Activated B cell treated with CpG ODN at 0.5 μM for 24 hours (primary cell): ENCODE data around the gene CCL25. TPM values are rescaled to one million over a fixed set of nuclear protein-coding genes. Genes with fewer than 3 reads are reported as not detected.

Experiments
- ATAC-seq: fragments of 200-7000 bp; cut with Tn5 transposase; one replicate; pipeline ENCODE4 v1.10.0; 2021; ENCODE audit warnings: low read depth, mild to moderate bottlenecking, moderate library complexity
- CTCF ChIA-PET: fragments of 350-600 bp; sonication (Branson Sonifier 250); formaldehyde crosslinking; loops from one replicate; lab custom pipeline; 2021; ENCODE audit warnings: antibody characterized with exemption; lab: Charles Lee
- POLR2A ChIA-PET: fragments of 350-600 bp; sonication (Branson Sonifier 250); formaldehyde crosslinking; loops from one replicate; lab custom pipeline; 2021; ENCODE audit warnings: antibody characterized with exemption; lab: Charles Lee
- DNase-seq: peaks from one replicate; pipeline ENCODE4 v3.0.0; 2022
- H3K27ac Mint-ChIP-seq: one replicate; pipeline ENCODE4 v1.8.0; 2020; ENCODE audit warnings: mixed read lengths
- H3K27me3 Mint-ChIP-seq: one replicate; pipeline ENCODE4 v1.8.0; 2021; ENCODE audit warnings: mixed read lengths
- H3K36me3 Mint-ChIP-seq: one replicate; pipeline ENCODE4 v1.8.0; 2021; ENCODE audit warnings: low read depth, mixed read lengths
- H3K4me1 Mint-ChIP-seq: one replicate; pipeline ENCODE4 v1.8.0; 2021; ENCODE audit warnings: mixed read lengths
- H3K4me3 Mint-ChIP-seq: one replicate; pipeline ENCODE4 v1.8.0; 2020; ENCODE audit warnings: mild to moderate bottlenecking, mixed read lengths
- H3K9me3 Mint-ChIP-seq: one replicate; pipeline ENCODE4 v1.8.0; 2020; ENCODE audit warnings: mixed read lengths
- intact Hi-C: fragments of 100-400 bp; cut with micrococcal nuclease; formaldehyde crosslinking; loops from one replicate; pipeline ENCODE4 v1.15.1; 2024
- total RNA-seq: library from RNA; stranded (reverse); gene quantifications from 2 replicates; pipeline ENCODE4 v1.2.3, GENCODE V29; 2022
- TF ChIP-seq, protein P1 (sequence below): fragments of 200-600 bp; IDR thresholded peaks from one replicate; pipeline ENCODE4 v1.8.0; 2022; ENCODE audit warnings: antibody characterized with exemption, mild to moderate bottlenecking

The CCL25 gene
- total RNA-seq: not detected in 2 replicates

DNA sequence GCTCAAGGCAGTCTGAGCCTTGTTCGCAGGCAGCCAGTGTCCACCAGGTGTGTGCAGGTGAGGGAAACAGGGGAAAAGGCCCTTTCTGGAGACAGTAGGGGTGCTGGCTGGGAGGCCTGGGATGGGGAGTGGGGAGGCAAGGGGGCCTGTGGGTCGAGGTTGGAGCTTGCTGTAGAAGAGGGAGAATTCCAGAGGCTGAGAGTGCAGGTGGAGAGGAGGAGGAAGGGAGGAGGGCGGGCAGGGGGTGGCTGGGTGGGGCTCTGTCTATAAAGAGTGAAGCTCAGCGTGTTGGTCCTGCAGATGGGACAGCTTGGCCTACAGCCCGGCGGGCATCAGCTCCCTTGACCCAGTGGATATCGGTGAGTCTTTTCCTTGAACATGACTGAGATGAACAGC lies at the start of gene CCL25:
TSS of gene CCL25 (plus strand) at position 297 of the 396 bp plus-strand sequence. CDS start 290 bp downstream, outside the sequence.
- peak within 1 kb of the TSS; percentile 19 for H3K27ac Mint-ChIP-seq
- H3K9me3 Mint-ChIP-seq: no peaks in the 10 kb centered on the region
- ChIA-PET CTCF (no interaction called here), POLR2A (no interaction called here)
- intact Hi-C loops: loop anchor here (5.0 kb wide), 1 partner anchor 50 kb away; no protein-coding TSS in a partner anchor
- DNase-seq (no peak), ATAC-seq (no peak)
- H3K4me1 Mint-ChIP-seq: peaks cover 16% of the 10 kb centered on the region
- peak within 1 kb of the TSS; percentile 12 for H3K4me3 Mint-ChIP-seq
- TF ChIP-seq, protein P1, sequence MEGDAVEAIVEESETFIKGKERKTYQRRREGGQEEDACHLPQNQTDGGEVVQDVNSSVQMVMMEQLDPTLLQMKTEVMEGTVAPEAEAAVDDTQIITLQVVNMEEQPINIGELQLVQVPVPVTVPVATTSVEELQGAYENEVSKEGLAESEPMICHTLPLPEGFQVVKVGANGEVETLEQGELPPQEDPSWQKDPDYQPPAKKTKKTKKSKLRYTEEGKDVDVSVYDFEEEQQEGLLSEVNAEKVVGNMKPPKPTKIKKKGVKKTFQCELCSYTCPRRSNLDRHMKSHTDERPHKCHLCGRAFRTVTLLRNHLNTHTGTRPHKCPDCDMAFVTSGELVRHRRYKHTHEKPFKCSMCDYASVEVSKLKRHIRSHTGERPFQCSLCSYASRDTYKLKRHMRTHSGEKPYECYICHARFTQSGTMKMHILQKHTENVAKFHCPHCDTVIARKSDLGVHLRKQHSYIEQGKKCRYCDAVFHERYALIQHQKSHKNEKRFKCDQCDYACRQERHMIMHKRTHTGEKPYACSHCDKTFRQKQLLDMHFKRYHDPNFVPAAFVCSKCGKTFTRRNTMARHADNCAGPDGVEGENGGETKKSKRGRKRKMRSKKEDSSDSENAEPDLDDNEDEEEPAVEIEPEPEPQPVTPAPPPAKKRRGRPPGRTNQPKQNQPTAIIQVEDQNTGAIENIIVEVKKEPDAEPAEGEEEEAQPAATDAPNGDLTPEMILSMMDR: no peak
- H3K36me3 Mint-ChIP-seq: no peaks in the 10 kb centered on the region
- peaks cover 2% of the 10 kb centered on the region for H3K27me3 Mint-ChIP-seq

GRCh38 chr19:8004001-8004400 lies 48.6 kb upstream of the CCL25 start:
- peaks cover 47% of the 10 kb centered on the region for H3K4me1 Mint-ChIP-seq
- DNase-seq (no peak), ATAC-seq (no peak)
- peak overlapping the region; percentile 89 for H3K4me3 Mint-ChIP-seq
- no peaks in the 10 kb centered on the region for H3K9me3 Mint-ChIP-seq
- intact Hi-C loops: loop anchor here (5.0 kb wide), 3 partner anchors 48 to 352 kb away; partner anchors contain the start of genes CCL25 and CTXN1
- no peak overlapping the region for H3K27ac Mint-ChIP-seq
- peaks cover 17% of the 10 kb centered on the region for H3K36me3 Mint-ChIP-seq
- ChIA-PET POLR2A (interaction anchor here (0.6 to 1.1 kb wide), 2 partner anchors 137 to 317 kb away, joined by 4 read pairs; no protein-coding TSS in a partner anchor), CTCF (interaction anchor here (1.3 to 2.4 kb wide), 2 partner anchors 33 to 59 kb away, joined by 4 to 9 read pairs; no protein-coding TSS in a partner anchor)
- H3K27me3 Mint-ChIP-seq: no peaks in the 10 kb centered on the region
- TF ChIP-seq, protein P1: no peak

DNA sequence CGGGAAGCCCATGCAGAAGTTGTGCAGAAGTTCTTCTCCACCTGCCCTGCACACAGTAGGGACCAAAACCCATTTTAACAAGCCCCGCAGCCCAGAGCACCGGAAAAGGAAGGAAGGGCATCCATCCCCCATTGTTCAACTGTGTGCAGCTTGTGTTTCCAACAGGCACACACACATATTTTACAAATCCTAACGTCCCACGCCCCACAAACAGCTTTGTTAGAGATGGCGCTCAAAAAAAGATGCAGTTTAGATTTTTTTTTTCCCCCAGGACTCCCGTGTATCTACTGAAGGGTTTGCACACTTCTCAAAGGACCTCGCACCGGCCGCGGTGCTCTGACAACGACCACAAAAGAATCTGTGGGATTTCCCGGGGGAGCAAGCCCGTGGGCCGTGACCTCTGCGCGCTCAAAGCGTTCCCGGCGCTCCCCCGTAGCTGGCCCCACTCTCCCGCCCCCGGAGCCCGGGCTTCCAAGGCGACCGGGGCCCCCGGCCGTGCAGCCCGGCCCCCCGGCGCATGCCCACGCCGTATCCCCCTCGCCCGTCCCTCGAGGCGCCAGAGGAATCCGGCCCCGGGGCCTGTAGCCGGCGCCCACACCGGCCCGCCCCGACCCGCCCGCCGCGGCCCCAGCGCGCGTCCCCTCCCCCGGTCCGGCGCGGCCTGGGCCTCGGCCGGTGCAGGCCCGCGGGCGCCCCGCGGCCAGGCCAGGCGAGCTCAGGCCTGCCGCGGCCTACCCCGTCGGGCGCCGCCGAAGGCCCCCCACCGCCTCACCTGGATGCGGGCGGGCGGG lies 47.6 kb upstream of the CCL25 start:
- ATAC-seq: peak; percentile 11
- Mint-ChIP-seq H3K36me3 (peaks cover 12% of the 10 kb centered on the region), H3K4me1 (peaks cover 45% of the 10 kb centered on the region), H3K9me3 (no peaks in the 10 kb centered on the region), H3K4me3 (peak overlapping the region; percentile 89), H3K27me3 (no peaks in the 10 kb centered on the region), H3K27ac (peak overlapping the region; percentile 81)
- TF ChIP-seq, protein P1: no peak
- no peak for DNase-seq
- POLR2A ChIA-PET: interaction anchor here (0.6 to 2.2 kb wide), 10 partner anchors 47 to 510 kb away, joined by 3 to 13 read pairs (median 4); partner anchors contain the start of genes SNAPC2, TIMM44 and ZNF414
- intact Hi-C loops: loop anchor here (1.0 to 5.0 kb wide), 4 partner anchors 47 to 353 kb away; partner anchors contain the start of genes CCL25, CTXN1 and TIMM44
- CTCF ChIA-PET: interaction anchor here (0.6 kb wide), 1 partner anchor 354 kb away, joined by 3 read pairs; no protein-coding TSS in a partner anchor

GRCh38 chr19:8005534-8006256 lies 46.9 kb upstream of the CCL25 start, which contains the start of gene ELAVL1:
Gene ELAVL1 (minus strand): TSS chr19:8005641. CDS start chr19:7991815, 13,826 bp downstream.
- peaks cover 9% of the 10 kb centered on the region for H3K36me3 Mint-ChIP-seq
- H3K9me3 Mint-ChIP-seq: no peaks in the 10 kb centered on the region
- H3K4me1 Mint-ChIP-seq: peaks cover 38% of the 10 kb centered on the region
- ChIA-PET CTCF (no interaction called here), POLR2A (interaction anchor here (0.6 to 2.2 kb wide), 8 partner anchors 62 to 509 kb away, joined by 3 to 13 read pairs (median 4); partner anchors contain the start of genes SNAPC2, TIMM44 and ZNF414)
- intact Hi-C loops: loop anchor here (1.0 kb wide), 1 partner anchor 62 kb away; the partner anchor contains the start of gene TIMM44
- H3K27ac Mint-ChIP-seq: peak within 1 kb of the TSS; percentile 81
- peak within 1 kb of the TSS; percentile 89 for H3K4me3 Mint-ChIP-seq
- DNase-seq (peak; percentile 92), ATAC-seq (peak; percentile 94)
- no peaks in the 10 kb centered on the region for H3K27me3 Mint-ChIP-seq
- TF ChIP-seq, protein P1: no peak
